Metanephros (tissue), 2 donors: ENCODE results near the gene PAPOLB. TPM values are rescaled to one million over a fixed set of nuclear protein-coding genes. Genes with fewer than 3 reads are reported as not detected.

ENCODE experiments used
- small RNA-seq: library from RNA; depleted of rRNA; stranded (forward); fragments of <200 nt; gene quantifications from one replicate; pipeline ENCODE3, GENCODE V24; 2014; ENCODE audit warnings: low replicate concordance
- total RNA-seq: library from RNA; depleted of rRNA; stranded (reverse); fragments of >200 nt; gene quantifications from one replicate; pipeline ENCODE4 v1.2.3, GENCODE V29; 2014

PAPOLB gene
- total RNA-seq, result 0.18 TPM

GRCh38 chr7:4861673-4862072, at the start of gene PAPOLB:
Gene PAPOLB, minus strand, starts transcription at chr7:4862030. Its CDS starts 220 bp downstream, at chr7:4861810.

GRCh38 chr7:4883372-4884144, 21.7 kb upstream of the PAPOLB start, which contains the start of gene RADIL:
Gene RADIL, minus strand, starts transcription at chr7:4883716. Its CDS starts 5,577 bp downstream, at chr7:4878139.

Small RNAs within 50 kb of the gene (small RNA-seq; reads per million reads assigned to genes)
- gene RF00019, result not detected

Other genes starting within 250 kb of the PAPOLB start
- 39.4 TPM for gene FOXK1, start 179.7 kb downstream of the PAPOLB start, total RNA-seq
- 29.9 TPM for gene AP5Z1, start 86.4 kb downstream of the PAPOLB start, total RNA-seq
- 2.5 TPM for gene RADIL, start 21.7 kb upstream of the PAPOLB start, total RNA-seq
- not detected for gene MMD2, start 97.2 kb upstream of the PAPOLB start, total RNA-seq
- 13.4 TPM for gene RBAK, start 183.8 kb upstream of the PAPOLB start, total RNA-seq